ENCODE data around the gene AGBL1. TPM values are rescaled to one million over a fixed set of nuclear protein-coding genes. Genes with fewer than 3 reads are reported as not detected.

The AGBL1 gene
- total RNA-seq, 1 donor = not detected

DNA sequence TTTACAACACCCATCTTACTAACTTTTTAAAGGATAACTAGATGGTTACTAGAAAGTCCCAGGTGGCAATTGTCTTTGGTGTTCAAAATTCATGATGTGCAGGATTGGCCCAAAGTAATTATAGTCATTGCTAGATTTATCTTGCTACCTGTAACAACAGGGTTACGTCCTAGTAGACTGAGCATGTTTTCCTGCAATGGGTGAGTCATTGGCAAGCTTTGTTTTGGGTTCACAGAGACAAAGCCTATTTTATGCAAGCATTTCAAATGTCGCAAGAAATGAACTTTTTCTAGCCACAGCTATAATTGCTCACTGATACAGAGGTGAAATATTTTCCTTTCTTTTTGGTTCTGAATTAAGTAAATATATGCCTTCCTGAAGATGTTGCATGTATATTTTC, 267.6 kb downstream of the AGBL1 start:
- TF ChIP-seq CTCF (IDR thresholded peaks at IDR 0.05; ENCODE audit: insufficient read depth, low read depth, low read length) = no peak
- no peak for DNase-seq (ENCODE audit: low read depth)
- H3K4me3 ChIP-seq (ENCODE audit: low read depth, low read length) = no peak overlapping the region

DNA sequence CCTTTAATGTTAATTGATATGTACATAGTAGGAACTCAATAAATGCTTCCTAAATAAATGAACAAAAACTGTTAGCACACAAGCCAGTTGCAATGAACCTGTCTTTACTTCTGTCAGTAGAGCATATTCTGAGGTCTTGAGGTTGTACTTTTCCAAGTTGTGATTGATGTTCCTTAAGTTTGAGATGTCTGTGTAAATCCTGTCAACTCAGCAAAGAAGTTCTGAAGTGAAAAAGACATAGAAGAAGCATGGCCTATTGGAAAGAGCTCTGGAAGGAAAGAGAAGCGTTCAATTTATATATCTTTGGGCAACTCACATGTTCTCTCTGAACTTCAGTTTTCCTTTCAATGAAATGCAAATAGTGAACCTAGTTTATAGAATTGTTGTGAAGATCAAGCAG, 269.9 kb downstream of the AGBL1 start:
- DNase-seq (ENCODE audit: low read depth) = no peak
- no peak overlapping the region for H3K4me3 ChIP-seq (ENCODE audit: low read depth, low read length)
- no peak for TF ChIP-seq CTCF (IDR thresholded peaks at IDR 0.05; ENCODE audit: insufficient read depth, low read depth, low read length)

GRCh38 chr15:86353213-86353612, 273.5 kb downstream of the AGBL1 start:
- no peak overlapping the region for H3K4me3 ChIP-seq (ENCODE audit: low read depth, low read length)
- no peak for DNase-seq (ENCODE audit: low read depth)
- TF ChIP-seq CTCF (IDR thresholded peaks at IDR 0.05; ENCODE audit: insufficient read depth, low read depth, low read length) = no peak

GRCh38 chr15:86355361-86355760, 275.7 kb downstream of the AGBL1 start:
- TF ChIP-seq CTCF (IDR thresholded peaks at IDR 0.05; ENCODE audit: insufficient read depth, low read depth, low read length) = no peak
- DNase-seq (ENCODE audit: low read depth) = no peak
- no peak overlapping the region for H3K4me3 ChIP-seq (ENCODE audit: low read depth, low read length)

GRCh38 chr15:86355801-86356200, 276.1 kb downstream of the AGBL1 start:
- DNase-seq (ENCODE audit: low read depth) = no peak
- no peak for TF ChIP-seq CTCF (IDR thresholded peaks at IDR 0.05; ENCODE audit: insufficient read depth, low read depth, low read length)
- no peak overlapping the region for H3K4me3 ChIP-seq (ENCODE audit: low read depth, low read length)

DNA sequence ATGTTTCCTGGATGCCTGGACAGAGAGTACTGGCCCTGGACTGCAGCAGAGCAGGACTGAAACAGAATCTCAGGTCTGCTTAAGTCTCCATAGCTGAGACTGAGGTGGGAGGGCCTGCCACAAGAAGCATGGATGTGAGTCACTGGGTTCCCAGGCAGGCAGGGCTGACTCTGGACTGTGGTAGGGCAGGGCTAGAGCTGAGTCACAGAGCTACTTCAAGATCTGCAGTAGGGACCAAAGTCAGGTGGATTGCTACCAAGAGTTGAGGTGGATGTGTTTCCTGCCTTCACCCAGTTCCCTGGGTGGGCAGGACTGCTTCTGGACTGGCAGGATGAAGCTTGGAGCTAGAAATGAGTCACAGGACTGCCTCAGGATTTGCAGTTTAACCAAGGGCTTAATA, 282.9 kb downstream of the AGBL1 start:
- DNase-seq (ENCODE audit: low read depth) = no peak
- no peak overlapping the region for H3K4me3 ChIP-seq (ENCODE audit: low read depth, low read length)
- TF ChIP-seq CTCF (IDR thresholded peaks at IDR 0.05; ENCODE audit: insufficient read depth, low read depth, low read length) = no peak

DNA sequence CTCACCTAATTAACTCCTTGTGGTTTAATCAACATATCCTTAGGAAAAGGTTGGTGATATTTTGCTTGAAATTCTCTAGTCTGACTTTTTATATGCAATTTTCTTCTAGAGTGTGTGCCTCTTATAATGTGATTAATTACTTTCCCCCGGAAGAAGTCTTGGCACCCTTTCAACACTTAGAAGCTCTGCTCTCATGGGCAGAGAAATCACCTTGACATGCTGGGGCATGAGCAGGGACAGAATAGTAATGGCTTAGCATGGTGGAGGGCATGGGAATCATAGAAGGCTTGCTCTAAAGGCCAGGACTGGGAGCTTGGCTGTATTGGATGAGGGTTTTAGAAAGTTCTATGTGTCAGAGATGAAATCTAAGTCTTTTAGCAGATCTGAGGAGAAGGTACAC, 293.5 kb downstream of the AGBL1 start:
- H3K4me3 ChIP-seq (ENCODE audit: low read depth, low read length) = no peak overlapping the region
- no peak for DNase-seq (ENCODE audit: low read depth)
- no peak for TF ChIP-seq CTCF (IDR thresholded peaks at IDR 0.05; ENCODE audit: insufficient read depth, low read depth, low read length)
